Left ventricle myocardium inferior (tissue), 1 donor: ENCODE data around the gene GNA15. TPM values are rescaled to one million over a fixed set of nuclear protein-coding genes. Genes with fewer than 3 reads are reported as not detected.
A peak's percentile ranks its signal among the peaks of the same experiment; 100 is the strongest.
"Not testable (repeated sequence)": the region's sequence is repeated elsewhere in the genome, so short reads cannot be mapped to it uniquely, and the experiment has no call there.

Experiments used
- DNase-seq: peaks from one replicate; pipeline ENCODE4 v3.0.0-alpha.2; 2020
- H3K27ac ChIP-seq: fragments of 200-600 bp; replicated peaks from 2 replicates; pipeline ENCODE4 v1.8.0; 2021
- H3K27me3 ChIP-seq: fragments of 200-600 bp; 2 replicates; pipeline ENCODE4 v1.8.0; 2021; ENCODE audit warnings: low read depth
- H3K36me3 ChIP-seq: fragments of 200-600 bp; 2 replicates; pipeline ENCODE4 v1.8.0; 2021
- H3K4me1 ChIP-seq: fragments of 200-600 bp; 2 replicates; pipeline ENCODE4 v1.8.0; 2021
- H3K4me3 ChIP-seq: fragments of 200-600 bp; 2 replicates; pipeline ENCODE4 v1.8.0; 2021; ENCODE audit warnings: mild to moderate bottlenecking, moderate library complexity
- H3K9me3 ChIP-seq: fragments of 200-600 bp; replicated peaks from 2 replicates; pipeline ENCODE4 v1.8.0; 2021
- intact Hi-C: fragments of 100-400 bp; cut with micrococcal nuclease; formaldehyde crosslinking; loops from one replicate; pipeline ENCODE4 v1.11.0; 2022
- long read RNA-seq: library from polyadenylated mRNA; unstranded; transcript quantifications from one replicate; pipeline ENCODE4 v2.0.0, GENCODE V29; 2021
- total RNA-seq: library from RNA; stranded (reverse); fragmentation: NEBNext Ultra II Directional; extraction: Animal tissue kit (Norgen Biotek cat#: 25700); gene quantifications from one replicate; pipeline ENCODE4 v1.2.1, GENCODE V29; 2021
- TF ChIP-seq, protein P1 (sequence below): fragments of 200-600 bp; IDR thresholded peaks from 2 replicates; pipeline ENCODE4 v1.8.0; 2021; ENCODE audit warnings: antibody characterized with exemption, mild to moderate bottlenecking, borderline replicate concordance
- donor health status: DM: no; HTN: yes; CAD: no; lungs with severe emphysema.

The GNA15 gene
- 1.2 TPM for total RNA-seq
- long read RNA-seq, partial matches to known transcripts, result 0 of 1 reads
- long read RNA-seq, other reads (novel, unspliced or antisense), result 0 of 1 reads

GRCh38 chr19:3135961-3136683, at the start of gene GNA15:
Gene GNA15 (plus strand): TSS chr19:3136033. CDS start chr19:3136451, 418 bp downstream.
- Histone ChIP-seq H3K27ac (peak within 1 kb of the TSS; percentile 38), H3K4me3 (peak within 1 kb of the TSS; percentile 47), H3K27me3 (no peaks in the 10 kb centered on the region), H3K4me1 (peaks cover 18% of the 10 kb centered on the region), H3K9me3 (peaks cover 13% of the 10 kb centered on the region), H3K36me3 (no peaks in the 10 kb centered on the region)
- TF ChIP-seq, protein P1, sequence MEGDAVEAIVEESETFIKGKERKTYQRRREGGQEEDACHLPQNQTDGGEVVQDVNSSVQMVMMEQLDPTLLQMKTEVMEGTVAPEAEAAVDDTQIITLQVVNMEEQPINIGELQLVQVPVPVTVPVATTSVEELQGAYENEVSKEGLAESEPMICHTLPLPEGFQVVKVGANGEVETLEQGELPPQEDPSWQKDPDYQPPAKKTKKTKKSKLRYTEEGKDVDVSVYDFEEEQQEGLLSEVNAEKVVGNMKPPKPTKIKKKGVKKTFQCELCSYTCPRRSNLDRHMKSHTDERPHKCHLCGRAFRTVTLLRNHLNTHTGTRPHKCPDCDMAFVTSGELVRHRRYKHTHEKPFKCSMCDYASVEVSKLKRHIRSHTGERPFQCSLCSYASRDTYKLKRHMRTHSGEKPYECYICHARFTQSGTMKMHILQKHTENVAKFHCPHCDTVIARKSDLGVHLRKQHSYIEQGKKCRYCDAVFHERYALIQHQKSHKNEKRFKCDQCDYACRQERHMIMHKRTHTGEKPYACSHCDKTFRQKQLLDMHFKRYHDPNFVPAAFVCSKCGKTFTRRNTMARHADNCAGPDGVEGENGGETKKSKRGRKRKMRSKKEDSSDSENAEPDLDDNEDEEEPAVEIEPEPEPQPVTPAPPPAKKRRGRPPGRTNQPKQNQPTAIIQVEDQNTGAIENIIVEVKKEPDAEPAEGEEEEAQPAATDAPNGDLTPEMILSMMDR, result no peak
- DNase-seq, result no peak
- intact Hi-C loops, result no loop called here

- DNase-seq, result no peak
- no peak overlapping the region for H3K27ac ChIP-seq
- intact Hi-C loops, result no loop called here
- no peak overlapping the region for H3K4me3 ChIP-seq
- no peaks in the 10 kb centered on the region for H3K27me3 ChIP-seq
- no peaks in the 10 kb centered on the region for H3K36me3 ChIP-seq
- H3K9me3 ChIP-seq, result no peaks in the 10 kb centered on the region
- H3K4me1 ChIP-seq, result no peaks in the 10 kb centered on the region
- TF ChIP-seq, protein P1, result no peak
Observed at GRCh38 chr19:3087769-3088168, 48.1 kb upstream of the GNA15 start.

GRCh38 chr19:3089299-3089855, 46.5 kb upstream of the GNA15 start:
- H3K36me3 ChIP-seq, H3K4me1 ChIP-seq, intact Hi-C loops, H3K27ac ChIP-seq, DNase-seq, H3K27me3 ChIP-seq, H3K4me3 ChIP-seq, H3K9me3 ChIP-seq: not testable (repeated sequence)

DNA sequence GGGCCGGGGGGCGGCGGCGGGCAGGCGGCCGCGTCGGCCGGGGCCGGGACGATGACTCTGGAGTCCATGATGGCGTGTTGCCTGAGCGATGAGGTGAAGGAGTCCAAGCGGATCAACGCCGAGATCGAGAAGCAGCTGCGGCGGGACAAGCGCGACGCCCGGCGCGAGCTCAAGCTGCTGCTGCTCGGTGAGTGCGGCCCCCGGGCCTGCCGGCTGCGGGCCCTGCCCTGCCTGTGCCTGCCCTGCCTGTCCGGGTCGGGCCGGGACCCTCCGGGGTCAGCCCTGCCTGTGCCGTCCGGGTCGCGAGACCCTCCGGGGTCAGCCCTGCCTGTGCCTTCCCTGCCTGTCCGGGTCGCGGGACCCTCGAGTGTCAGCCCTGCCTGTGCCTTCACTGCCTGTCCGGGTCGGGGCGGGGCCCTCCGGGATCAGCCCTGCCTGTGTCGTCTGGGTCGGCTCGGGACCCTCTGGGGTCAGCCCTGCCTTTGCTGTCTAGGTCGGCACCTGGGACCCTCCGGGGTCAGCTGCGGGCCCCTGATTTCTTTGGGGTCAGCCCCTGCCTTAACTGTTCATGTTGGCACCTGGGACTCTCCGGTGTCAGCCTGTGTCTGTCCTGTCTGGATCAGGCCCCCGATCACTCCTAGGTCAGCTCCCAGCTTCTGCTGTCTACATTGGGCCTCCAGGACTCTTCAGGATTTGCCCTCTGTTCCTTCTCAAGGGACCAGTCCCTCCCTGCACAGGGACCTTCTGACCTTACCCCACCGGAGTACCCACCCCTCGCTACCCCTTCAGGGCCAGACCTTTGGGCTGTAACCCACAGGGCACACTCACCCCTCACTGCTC, 41.0 kb upstream of the GNA15 start:
- intact Hi-C loops, result no loop called here
- Histone ChIP-seq H3K4me3 (peak overlapping the region; percentile 100), H3K4me1 (peaks cover 58% of the 10 kb centered on the region), H3K9me3 (no peaks in the 10 kb centered on the region), H3K27ac (peak overlapping the region; percentile 99), H3K27me3 (no peaks in the 10 kb centered on the region), H3K36me3 (no peaks in the 10 kb centered on the region)
- TF ChIP-seq, protein P1, result no peak
- no peak for DNase-seq

DNA sequence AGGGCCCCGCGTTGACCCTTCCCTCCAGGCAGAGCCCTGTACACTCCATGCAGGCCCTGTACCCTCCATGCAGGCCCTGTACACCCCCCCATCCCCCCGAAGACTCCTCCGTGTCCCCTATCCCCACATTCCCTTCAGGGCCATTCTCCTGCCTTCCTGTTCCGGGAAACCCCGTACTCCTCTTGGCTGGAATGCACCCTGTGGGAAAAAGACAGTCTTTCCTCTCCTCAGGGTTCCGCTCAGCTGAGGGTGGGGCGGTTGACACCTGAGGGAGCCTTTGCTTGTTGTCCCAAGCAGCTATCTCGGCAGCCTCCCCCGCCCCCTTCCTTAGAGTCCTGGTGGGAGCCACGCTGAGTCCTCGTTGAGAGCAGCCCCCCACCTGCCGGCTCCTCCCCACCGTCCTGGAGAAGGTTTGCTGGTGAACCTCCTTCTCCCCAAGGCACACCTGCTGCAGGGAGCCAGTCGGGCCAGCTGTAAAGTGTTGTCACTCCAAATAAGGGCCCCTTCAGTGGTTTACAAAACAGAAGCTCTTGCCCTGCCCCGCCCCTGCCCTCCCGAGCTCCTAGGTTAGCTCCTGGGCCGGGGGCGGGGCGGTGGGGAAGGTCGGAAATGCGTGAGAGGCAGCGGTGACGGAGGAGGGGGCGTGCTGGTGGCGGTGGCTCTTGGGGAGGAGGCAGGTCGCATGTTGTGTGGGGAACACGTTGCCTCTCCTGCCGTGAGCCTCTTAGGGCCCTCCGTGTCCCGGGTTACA, 40.2 kb upstream of the GNA15 start:
- Histone ChIP-seq H3K4me1 (peaks cover 66% of the 10 kb centered on the region), H3K9me3 (no peaks in the 10 kb centered on the region)
- DNase-seq, result no peak

More for the DNA sequence above, 40.2 kb upstream of the GNA15 start:
- TF ChIP-seq, protein P1, result no peak
- Histone ChIP-seq H3K36me3 (no peaks in the 10 kb centered on the region), H3K4me3 (peak overlapping the region; percentile 100), H3K27me3 (no peaks in the 10 kb centered on the region), H3K27ac (peak overlapping the region; percentile 99)
- intact Hi-C loops, result no loop called here
